SK-N-SH treated with all-trans-retinoic acid at 6 μM for 48 hours (cell line): ENCODE results near the gene AKAP13.

Source experiments
- ARNTL ChIP-seq: fragments of 450-650 bp; formaldehyde crosslinking; IDR thresholded peaks from 2 replicates; pipeline ENCODE4 v1.5.0; 2020; ENCODE audit warnings: low read depth, mild to moderate bottlenecking, moderate library complexity, borderline replicate concordance
- BACH2 ChIP-seq: fragments of 250-450 bp; sonication (Bioruptor Pico); IDR thresholded peaks from 2 replicates; pipeline ENCODE4 v1.9.0; 2021; ENCODE audit warnings: mild to moderate bottlenecking, borderline replicate concordance
- ESRRG ChIP-seq: fragments of 250-450 bp; sonication (Bioruptor Pico); IDR thresholded peaks from 2 replicates; pipeline ENCODE4 v1.6.1; 2021; ENCODE audit warnings: mild to moderate bottlenecking
- GLIS3 ChIP-seq: fragments of 250-450 bp; sonication (Bioruptor Pico); IDR thresholded peaks from 2 replicates; pipeline ENCODE4 v1.5.0; 2020; ENCODE audit warnings: mild to moderate bottlenecking, moderate library complexity
- ISL1 ChIP-seq: fragments of 250-450 bp; sonication (Bioruptor Pico); IDR thresholded peaks from 2 replicates; pipeline ENCODE4 v2.1.2; 2022; ENCODE audit warnings: mild to moderate bottlenecking, moderate library complexity
- PATZ1 ChIP-seq: fragments of 250-450 bp; sonication (Bioruptor Pico); IDR thresholded peaks from 2 replicates; pipeline ENCODE4 v1.8.0; 2020; ENCODE audit warnings: mild to moderate bottlenecking, moderate library complexity, borderline replicate concordance
- RARB ChIP-seq: fragments of 250-450 bp; sonication (Bioruptor Pico); IDR thresholded peaks from 2 replicates; pipeline ENCODE4 v1.8.0; 2021; ENCODE audit warnings: mild to moderate bottlenecking, moderate library complexity
- ZFP3 ChIP-seq: fragments of 250-450 bp; sonication (Bioruptor Pico); IDR thresholded peaks from 2 replicates; pipeline ENCODE4 v1.5.0; 2020; ENCODE audit warnings: mild to moderate bottlenecking, moderate library complexity
- ZFP30 ChIP-seq: fragments of 450-650 bp; formaldehyde crosslinking; IDR thresholded peaks from 2 replicates; pipeline ENCODE4 v1.5.0; 2022; ENCODE audit warnings: mild to moderate bottlenecking, moderate library complexity
- ZNF565 ChIP-seq: fragments of 450-650 bp; formaldehyde crosslinking; conservative IDR thresholded peaks from 2 replicates; pipeline ENCODE4 v1.5.0; 2020; ENCODE audit warnings: low read depth, mild to moderate bottlenecking, moderate library complexity
- ZNF70 ChIP-seq: fragments of 450-650 bp; formaldehyde crosslinking; IDR thresholded peaks from 2 replicates; pipeline ENCODE4 v1.5.0; 2020; ENCODE audit warnings: mild to moderate bottlenecking, moderate library complexity
- ZNF8 ChIP-seq: fragments of 450-650 bp; formaldehyde crosslinking; IDR thresholded peaks from 2 replicates; pipeline ENCODE4 v1.5.0; 2020; ENCODE audit warnings: mild to moderate bottlenecking, moderate library complexity
- TF ChIP-seq, protein P1 (sequence below): fragments of 250-450 bp; sonication (Bioruptor Pico); IDR thresholded peaks from 2 replicates; pipeline ENCODE4 v1.5.1; 2020; ENCODE audit warnings: low read depth, mild to moderate bottlenecking, moderate library complexity
- TF ChIP-seq, protein P2 (sequence below): fragments of 250-450 bp; sonication (Bioruptor Pico); IDR thresholded peaks from 2 replicates; pipeline ENCODE4 v1.5.0; 2020; ENCODE audit warnings: mild to moderate bottlenecking, moderate library complexity

- TF ChIP-seq ISL1 (CRISPR knock-in tag) (no peak), ZFP3 (CRISPR knock-in tag) (no peak), PATZ1 (CRISPR knock-in tag) (no peak), ESRRG (CRISPR knock-in tag) (no peak), ARNTL (CRISPR knock-in tag) (no peak), ZNF8 (CRISPR knock-in tag) (no peak), BACH2 (CRISPR knock-in tag) (no peak), RARB (CRISPR knock-in tag) (no peak), GLIS3 (CRISPR knock-in tag) (no peak), ZNF565 (CRISPR knock-in tag) (no peak), ZFP30 (CRISPR knock-in tag) (no peak), ZNF70 (CRISPR knock-in tag) (no peak)
- TF ChIP-seq, protein P1, sequence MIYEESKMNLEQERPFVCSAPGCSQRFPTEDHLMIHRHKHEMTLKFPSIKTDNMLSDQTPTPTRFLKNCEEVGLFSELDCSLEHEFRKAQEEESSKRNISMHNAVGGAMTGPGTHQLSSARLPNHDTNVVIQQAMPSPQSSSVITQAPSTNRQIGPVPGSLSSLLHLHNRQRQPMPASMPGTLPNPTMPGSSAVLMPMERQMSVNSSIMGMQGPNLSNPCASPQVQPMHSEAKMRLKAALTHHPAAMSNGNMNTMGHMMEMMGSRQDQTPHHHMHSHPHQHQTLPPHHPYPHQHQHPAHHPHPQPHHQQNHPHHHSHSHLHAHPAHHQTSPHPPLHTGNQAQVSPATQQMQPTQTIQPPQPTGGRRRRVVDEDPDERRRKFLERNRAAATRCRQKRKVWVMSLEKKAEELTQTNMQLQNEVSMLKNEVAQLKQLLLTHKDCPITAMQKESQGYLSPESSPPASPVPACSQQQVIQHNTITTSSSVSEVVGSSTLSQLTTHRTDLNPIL (CRISPR knock-in tag) = no peak
- TF ChIP-seq, protein P2, sequence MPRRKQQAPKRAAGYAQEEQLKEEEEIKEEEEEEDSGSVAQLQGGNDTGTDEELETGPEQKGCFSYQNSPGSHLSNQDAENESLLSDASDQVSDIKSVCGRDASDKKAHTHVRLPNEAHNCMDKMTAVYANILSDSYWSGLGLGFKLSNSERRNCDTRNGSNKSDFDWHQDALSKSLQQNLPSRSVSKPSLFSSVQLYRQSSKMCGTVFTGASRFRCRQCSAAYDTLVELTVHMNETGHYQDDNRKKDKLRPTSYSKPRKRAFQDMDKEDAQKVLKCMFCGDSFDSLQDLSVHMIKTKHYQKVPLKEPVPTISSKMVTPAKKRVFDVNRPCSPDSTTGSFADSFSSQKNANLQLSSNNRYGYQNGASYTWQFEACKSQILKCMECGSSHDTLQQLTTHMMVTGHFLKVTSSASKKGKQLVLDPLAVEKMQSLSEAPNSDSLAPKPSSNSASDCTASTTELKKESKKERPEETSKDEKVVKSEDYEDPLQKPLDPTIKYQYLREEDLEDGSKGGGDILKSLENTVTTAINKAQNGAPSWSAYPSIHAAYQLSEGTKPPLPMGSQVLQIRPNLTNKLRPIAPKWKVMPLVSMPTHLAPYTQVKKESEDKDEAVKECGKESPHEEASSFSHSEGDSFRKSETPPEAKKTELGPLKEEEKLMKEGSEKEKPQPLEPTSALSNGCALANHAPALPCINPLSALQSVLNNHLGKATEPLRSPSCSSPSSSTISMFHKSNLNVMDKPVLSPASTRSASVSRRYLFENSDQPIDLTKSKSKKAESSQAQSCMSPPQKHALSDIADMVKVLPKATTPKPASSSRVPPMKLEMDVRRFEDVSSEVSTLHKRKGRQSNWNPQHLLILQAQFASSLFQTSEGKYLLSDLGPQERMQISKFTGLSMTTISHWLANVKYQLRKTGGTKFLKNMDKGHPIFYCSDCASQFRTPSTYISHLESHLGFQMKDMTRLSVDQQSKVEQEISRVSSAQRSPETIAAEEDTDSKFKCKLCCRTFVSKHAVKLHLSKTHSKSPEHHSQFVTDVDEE (CRISPR knock-in tag) = no peak
Measured at GRCh38 chr15:85477061-85477460, 96.7 kb downstream of the AKAP13 start.
